HG02870 (cell line): ENCODE results near the gene POMGNT1.
"Not testable (repeated sequence)": the region's sequence is repeated elsewhere in the genome, so short reads cannot be mapped to it uniquely, and the experiment has no call there.

ENCODE experiments used
- ATAC-seq: cut with Tn5 transposase; IDR thresholded peaks from one replicate; pipeline ENCODE4 v1.9.1; 2021; ENCODE audit warnings: mild to moderate bottlenecking, moderate library complexity; ENCODE audit not compliant: unreplicated experiment

The POMGNT1 gene

GRCh38 chr1:46197964-46198811, at the start of gene POMGNT1:
Gene POMGNT1, minus strand, starts transcription at chr1:46198434. Its CDS starts 613 bp downstream, at chr1:46197821.
- peak; percentile 83 for ATAC-seq

GRCh38 chr1:46247436-46248121, 49.3 kb upstream of the POMGNT1 start, which contains the start of gene RAD54L:
Gene RAD54L, plus strand, starts transcription at chr1:46247763. Its CDS starts 643 bp downstream, at chr1:46248406.
- peak; percentile 96 for ATAC-seq

- peak; percentile 43 for ATAC-seq
These were observed 48.6 kb upstream of the POMGNT1 start for GRCh38 chr1:46246548-46247435.

- not testable (repeated sequence) for ATAC-seq
These were observed 47.9 kb upstream of the POMGNT1 start for GRCh38 chr1:46246136-46246535.

DNA sequence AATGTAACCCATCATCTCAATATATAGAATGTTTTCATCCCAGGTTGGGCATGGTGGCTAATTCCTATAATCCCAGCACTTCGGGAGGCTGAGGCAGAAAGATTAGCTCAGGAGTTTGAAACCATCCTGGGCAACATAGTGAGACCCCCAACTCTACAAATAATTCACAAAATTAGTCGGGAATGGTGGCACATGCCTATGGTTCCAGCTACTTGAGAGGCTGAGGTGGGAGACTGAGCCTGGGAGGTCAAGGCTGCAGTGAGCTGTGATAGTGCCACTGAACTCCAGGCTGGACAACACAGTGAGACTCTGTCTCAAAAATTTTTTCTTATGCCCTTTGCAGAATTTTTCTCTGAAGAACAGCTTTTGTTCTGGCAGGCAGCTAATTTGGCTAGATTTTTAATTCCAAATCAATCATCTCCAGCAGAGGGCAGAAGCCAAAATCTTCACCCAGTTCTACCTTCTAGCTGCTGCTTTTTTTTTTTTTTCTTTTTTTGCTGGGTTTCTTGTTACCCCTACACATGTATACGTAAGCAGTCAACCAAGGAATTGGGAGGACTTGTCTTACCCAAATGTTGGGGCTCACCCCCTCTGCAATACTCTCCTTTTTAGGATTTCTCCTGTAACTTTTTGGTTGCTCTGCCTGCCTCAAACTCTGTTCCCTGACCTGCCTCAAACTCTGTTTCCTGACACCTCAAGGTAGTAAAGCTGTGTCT, 46.6 kb upstream of the POMGNT1 start:
- no peak for ATAC-seq

GRCh38 chr1:46243831-46244230, 45.6 kb upstream of the POMGNT1 start:
- not testable (repeated sequence) for ATAC-seq

- ATAC-seq = no peak
These were observed 44.7 kb upstream of the POMGNT1 start for GRCh38 chr1:46242918-46243317.

DNA sequence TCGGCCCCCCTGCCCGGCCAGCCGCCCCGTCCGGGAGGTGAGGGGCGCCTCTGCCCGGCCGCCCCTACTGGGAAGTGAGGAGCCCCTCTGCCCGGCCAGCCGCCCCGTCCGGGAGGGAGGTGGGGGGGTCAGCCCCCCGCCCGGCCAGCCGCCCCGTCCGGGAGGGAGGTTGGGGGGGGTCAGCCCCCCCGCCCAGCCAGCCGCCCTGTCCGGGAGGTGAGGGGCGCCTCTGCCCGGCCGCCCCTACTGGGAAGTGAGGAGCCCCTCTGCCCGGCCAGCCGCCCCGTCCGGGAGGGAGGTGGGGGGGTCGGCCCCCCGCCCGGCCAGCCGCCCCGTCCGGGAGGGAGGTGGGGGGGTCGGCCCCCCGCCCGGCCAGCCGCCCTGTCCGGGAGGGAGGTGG, 43.5 kb upstream of the POMGNT1 start:
- not testable (repeated sequence) for ATAC-seq

GRCh38 chr1:46238865-46239264, 40.6 kb upstream of the POMGNT1 start:
- not testable (repeated sequence) for ATAC-seq

- ATAC-seq = no peak
These were observed 38.6 kb upstream of the POMGNT1 start for GRCh38 chr1:46236882-46237281.

DNA sequence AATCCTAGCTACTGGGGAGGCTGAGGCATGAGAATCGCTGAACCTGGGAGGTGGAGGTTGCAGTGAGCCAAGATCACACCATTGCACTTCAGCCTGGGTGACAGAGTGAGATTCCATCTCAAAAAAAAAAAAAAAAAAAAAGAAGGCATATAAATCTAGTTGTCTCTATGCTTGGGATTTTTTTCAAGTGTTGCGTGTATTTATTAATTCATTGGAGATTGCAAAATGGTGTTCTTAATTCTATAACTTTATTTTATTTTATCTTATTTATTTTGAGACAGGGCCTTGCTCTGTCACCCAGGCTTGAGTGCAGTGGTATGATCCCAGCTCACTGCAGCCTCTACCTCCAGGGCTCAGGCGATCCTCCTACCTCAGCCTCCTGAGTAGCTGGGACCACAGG, 33.0 kb upstream of the POMGNT1 start:
- ATAC-seq = not testable (repeated sequence)

- no peak for ATAC-seq
These were observed 26.7 kb upstream of the POMGNT1 start for GRCh38 chr1:46224966-46225365.

- no peak for ATAC-seq
These were observed 25.3 kb upstream of the POMGNT1 start for GRCh38 chr1:46223472-46223943.

GRCh38 chr1:46223055-46223454, 24.8 kb upstream of the POMGNT1 start:
- ATAC-seq = not testable (repeated sequence)

GRCh38 chr1:46221749-46222148, 23.5 kb upstream of the POMGNT1 start:
- ATAC-seq = no peak

DNA sequence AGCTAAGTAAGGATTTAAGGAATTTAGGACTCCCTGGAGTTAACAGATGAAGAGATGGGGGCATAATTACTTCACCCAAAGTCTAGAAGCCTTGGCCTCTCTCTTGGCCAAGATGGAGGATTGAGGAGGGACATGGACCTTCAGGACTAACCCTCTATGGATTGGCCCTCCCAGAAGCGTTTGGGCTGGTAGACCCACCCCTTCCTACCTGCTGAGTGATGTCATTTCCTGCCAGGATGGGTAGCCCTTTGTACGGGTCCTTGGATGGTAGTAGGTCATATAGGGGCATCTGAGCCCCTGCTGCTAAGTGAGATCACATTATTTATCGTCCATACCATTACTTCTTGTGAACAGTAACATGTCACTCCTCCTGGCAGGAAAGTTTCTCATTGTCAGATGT, 22.6 kb upstream of the POMGNT1 start:
- no peak for ATAC-seq

GRCh38 chr1:46219551-46220520, 21.6 kb upstream of the POMGNT1 start:
- no peak for ATAC-seq

GRCh38 chr1:46218443-46218842, 20.2 kb upstream of the POMGNT1 start:
- ATAC-seq = no peak

DNA sequence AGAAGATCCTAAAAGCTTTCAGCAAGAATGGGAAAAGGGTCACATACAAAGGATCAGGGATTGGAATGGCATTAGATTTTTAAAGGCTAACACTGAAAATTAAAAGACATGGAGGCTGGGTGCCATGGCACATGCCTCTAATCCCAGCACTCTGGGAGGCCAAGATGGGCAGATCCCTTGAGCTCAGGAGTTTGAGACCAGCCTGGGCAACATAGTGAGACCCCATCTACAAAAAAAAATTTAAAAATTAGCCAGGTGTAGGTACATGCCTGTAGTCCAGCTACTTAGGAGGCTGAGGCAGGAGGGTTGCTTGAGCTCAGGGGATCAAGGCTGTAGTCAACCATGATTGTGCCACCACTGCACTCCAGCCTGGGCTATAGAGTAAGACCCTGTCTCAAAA, 17.3 kb upstream of the POMGNT1 start:
- no peak for ATAC-seq
